H1 (cell line): ENCODE measurements around the gene MMP24OS.

Experiments used
- BCL11A ChIP-seq, 2 experiments: IDR thresholded peaks; one replicate each; pipeline ENCODE4 v1.6.1; 2011; ENCODE audit warnings: low read depth in 2 of 2, low read length in 2 of 2, mild to moderate bottlenecking in 2 of 2
- EZH2 ChIP-seq: fragments of 200-600 bp; sonication (generic); IDR thresholded peaks from 2 replicates; pipeline ENCODE4 v1.7.1; 2012; ENCODE audit warnings: low read depth, mild to moderate bottlenecking, moderate library complexity, low read length, inconsistent platforms; ENCODE audit not compliant: severe bottlenecking
- RFX5 ChIP-seq: IDR thresholded peaks from 2 replicates; pipeline ENCODE4 v1.6.1; 2011; ENCODE audit warnings: low read depth, low read length, improper control_type of control experiment, borderline replicate concordance
- SIRT6 ChIP-seq: IDR thresholded peaks from one replicate; pipeline ENCODE4 v1.7.1; 2012; ENCODE audit warnings: low read length, inconsistent platforms
- TF ChIP-seq, protein P1 (sequence below), 3 experiments: IDR thresholded peaks; 1 replicate in 2 of 3; 2 replicates in 1 of 3; pipeline versions ENCODE4 v1.5.1 to v1.6.1; 2011; ENCODE audit warnings: low read length in 3 of 3, mild to moderate bottlenecking in 3 of 3, inconsistent platforms in 2 of 3, low read depth in 1 of 3, moderate library complexity in 1 of 3; ENCODE audit not compliant: insufficient read depth in 1 of 3; ENCODE audit errors: control extremely low read depth in 1 of 3

DNA sequence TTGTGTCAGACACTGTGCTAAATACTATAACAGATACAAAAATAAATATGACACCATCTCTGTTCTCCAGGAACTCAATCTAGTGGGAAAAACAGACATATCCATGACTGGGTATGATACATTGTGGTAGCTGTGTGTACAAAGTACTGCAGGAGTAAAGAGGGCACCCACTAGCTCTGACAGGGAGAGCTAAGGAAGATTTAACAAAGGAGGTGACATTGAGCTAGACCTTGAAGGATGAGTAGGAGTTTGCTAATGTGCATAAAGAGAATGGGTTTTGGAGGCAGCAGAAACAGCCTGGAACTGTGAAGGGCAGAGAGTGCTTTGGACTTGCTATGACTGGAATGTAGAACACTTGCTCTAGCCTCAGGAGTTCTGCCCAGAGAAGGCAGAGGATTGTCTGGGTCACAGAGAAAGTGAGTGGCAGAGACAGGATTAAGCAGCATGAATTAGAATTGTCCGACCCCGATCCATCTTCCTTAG, 37.1 kb downstream of the MMP24OS start:
- TF ChIP-seq RFX5 (no peak), SIRT6 (no peak), BCL11A (IDR thresholded peaks at IDR 0.05; ENCODE audit: low read depth in 2 of 2, low read length in 2 of 2) (no peak), EZH2 (no peak)
- TF ChIP-seq, protein P1, sequence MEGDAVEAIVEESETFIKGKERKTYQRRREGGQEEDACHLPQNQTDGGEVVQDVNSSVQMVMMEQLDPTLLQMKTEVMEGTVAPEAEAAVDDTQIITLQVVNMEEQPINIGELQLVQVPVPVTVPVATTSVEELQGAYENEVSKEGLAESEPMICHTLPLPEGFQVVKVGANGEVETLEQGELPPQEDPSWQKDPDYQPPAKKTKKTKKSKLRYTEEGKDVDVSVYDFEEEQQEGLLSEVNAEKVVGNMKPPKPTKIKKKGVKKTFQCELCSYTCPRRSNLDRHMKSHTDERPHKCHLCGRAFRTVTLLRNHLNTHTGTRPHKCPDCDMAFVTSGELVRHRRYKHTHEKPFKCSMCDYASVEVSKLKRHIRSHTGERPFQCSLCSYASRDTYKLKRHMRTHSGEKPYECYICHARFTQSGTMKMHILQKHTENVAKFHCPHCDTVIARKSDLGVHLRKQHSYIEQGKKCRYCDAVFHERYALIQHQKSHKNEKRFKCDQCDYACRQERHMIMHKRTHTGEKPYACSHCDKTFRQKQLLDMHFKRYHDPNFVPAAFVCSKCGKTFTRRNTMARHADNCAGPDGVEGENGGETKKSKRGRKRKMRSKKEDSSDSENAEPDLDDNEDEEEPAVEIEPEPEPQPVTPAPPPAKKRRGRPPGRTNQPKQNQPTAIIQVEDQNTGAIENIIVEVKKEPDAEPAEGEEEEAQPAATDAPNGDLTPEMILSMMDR (IDR thresholded peaks at IDR 0.05; ENCODE audit: control extremely low read depth in 1 of 3, insufficient read depth in 1 of 3, low read depth in 1 of 3, low read length in 3 of 3) = no peak
